Jurkat, Clone E6-1 (cell line): ENCODE measurements around the gene ANKRD44.
A peak's percentile ranks its signal among the peaks of the same experiment; 100 is the strongest.

Source experiments
- DNase-seq: peaks from one replicate; pipeline ENCODE4 v3.0.0-alpha.2; 2011; ENCODE audit warnings: low read depth, low spot score
- H3K4me3 ChIP-seq: 2 replicates; pipeline ENCODE4 v1.5.1; 2011; ENCODE audit warnings: mild to moderate bottlenecking, low read length, control low read depth, moderate library complexity

ANKRD44 gene

DNA sequence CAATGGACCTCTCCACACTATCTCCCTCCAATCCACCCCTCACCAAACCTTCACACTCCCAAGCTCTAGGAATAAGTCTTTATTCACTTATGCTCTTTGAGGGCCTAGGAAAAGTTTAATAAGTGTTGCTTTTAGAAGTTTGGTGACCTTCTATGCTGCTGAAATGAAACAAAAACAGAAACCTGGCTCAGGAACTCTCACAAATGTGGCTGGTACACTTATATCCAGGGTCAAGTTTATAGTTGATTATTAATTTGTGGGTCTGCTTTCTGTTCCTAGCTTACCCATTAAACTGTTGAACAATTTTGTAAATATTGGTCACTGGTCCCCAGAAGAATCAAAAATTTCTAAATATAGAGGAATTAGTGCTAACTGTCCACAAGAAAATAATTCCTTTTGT, 14.2 kb upstream of the ANKRD44 start:
- no peak overlapping the region for H3K4me3 ChIP-seq
- DNase-seq: no peak

DNA sequence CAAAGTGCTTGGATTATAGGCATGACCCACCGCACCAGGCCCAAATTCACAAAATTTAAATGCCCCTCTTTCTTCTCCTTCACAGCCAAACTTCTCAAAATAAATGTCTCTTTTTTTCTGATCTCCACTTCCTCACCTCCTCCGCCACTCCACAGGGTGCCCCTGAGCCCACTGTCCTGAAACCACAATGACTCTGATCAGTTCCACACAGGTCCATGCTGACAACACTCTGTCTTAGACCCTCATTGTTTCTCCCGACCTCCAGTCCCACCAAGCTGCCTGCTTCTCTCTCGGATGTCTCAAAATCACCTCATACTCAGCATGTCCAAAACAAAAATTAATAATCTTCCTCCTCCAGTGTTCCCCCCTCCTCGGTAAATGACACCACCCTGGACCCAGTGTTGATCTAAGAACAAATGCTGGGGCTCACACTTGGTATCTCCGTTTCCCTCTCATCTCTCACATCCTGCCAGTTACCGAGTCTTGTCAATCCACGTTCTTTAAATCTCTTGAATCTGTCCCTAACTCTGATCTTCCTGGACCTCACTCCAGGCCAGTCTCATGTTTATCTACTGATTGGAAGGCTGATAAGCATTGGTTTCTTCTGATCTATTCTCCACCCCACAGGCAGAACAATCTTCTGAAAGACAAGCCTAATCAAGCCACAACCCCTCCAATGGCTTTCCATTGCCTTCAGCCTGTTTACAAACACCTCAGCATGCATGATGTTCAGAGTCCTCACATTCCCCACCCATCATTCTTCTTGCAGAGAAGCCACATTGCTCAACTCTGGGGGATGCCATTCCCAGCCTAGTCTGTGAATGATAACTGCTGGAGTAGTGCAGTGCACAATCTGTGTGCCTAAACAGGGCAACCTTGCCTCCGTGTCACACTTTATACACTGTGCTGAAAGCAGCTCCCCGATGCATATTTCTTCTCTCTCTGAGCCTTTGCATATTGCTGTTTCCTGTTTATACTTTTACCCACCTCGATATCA, 12.4 kb upstream of the ANKRD44 start:
- DNase-seq: no peak
- H3K4me3 ChIP-seq: no peak overlapping the region

- H3K4me3 ChIP-seq: no peak overlapping the region
Measured at GRCh38 chr2:197322143-197322542, 11.6 kb upstream of the ANKRD44 start.

GRCh38 chr2:197315371-197315770, 4.8 kb upstream of the ANKRD44 start:
- H3K4me3 ChIP-seq: no peak overlapping the region
- no peak for DNase-seq

More at GRCh38 chr2:197322143-197322542, 11.6 kb upstream of the ANKRD44 start:
- DNase-seq: no peak

- no peak overlapping the region for H3K4me3 ChIP-seq
- no peak for DNase-seq
Measured at GRCh38 chr2:197312186-197312585, 1.6 kb upstream of the ANKRD44 start.

DNA sequence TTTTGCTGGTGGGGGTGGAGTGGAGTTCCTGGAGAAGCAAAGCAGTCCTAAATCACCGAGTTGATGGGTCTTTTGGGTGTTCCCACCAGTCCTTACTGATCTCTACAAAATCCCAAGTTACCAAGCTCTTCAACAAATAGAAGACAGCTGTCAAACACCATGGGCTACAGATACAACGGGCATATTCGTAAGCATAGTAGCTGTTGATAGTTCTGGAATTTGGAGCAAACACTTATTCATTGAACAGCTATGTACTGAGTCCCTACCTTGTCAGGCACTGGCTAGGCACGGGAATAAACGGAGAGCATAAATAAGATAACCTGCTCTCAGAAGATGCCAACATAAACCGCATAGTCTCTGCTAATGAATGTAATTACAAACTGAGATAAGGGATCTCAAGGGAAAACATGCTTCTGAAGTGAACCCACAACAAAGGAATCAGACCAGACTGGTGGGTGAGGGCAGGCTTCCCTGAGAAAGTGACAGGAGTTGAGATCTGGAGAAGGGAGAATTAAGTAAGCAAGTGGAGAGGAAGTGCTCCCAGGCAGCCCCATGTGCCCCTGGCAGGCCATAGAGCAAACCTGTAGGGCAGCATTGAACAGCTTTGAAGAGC, 947 bp upstream of the ANKRD44 start:
- DNase-seq: peak; percentile 56
- H3K4me3 ChIP-seq: peak overlapping the region; percentile 64

DNA sequence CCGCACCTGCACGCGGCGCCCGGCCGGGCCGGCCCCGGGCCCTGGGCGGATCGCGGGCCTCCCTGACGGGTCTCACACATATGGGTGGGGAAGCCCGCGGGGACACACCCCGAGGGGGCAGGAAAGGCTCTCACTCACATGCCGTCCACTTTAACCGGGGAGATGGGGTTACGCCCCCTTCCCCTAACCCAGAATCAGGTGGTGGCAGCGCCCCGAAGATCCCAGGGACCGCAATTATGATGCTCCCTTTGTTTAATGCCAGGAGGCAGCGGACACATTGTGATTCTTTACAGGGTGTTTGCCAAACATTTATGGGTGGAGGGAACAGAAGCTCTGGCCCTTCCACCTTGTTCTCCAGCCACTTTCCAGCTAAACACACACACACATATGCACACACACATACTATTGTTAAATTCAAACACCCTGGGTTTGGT, 424 bp upstream of the ANKRD44 start:
- DNase-seq: no peak
- H3K4me3 ChIP-seq: peak overlapping the region; percentile 64

DNA sequence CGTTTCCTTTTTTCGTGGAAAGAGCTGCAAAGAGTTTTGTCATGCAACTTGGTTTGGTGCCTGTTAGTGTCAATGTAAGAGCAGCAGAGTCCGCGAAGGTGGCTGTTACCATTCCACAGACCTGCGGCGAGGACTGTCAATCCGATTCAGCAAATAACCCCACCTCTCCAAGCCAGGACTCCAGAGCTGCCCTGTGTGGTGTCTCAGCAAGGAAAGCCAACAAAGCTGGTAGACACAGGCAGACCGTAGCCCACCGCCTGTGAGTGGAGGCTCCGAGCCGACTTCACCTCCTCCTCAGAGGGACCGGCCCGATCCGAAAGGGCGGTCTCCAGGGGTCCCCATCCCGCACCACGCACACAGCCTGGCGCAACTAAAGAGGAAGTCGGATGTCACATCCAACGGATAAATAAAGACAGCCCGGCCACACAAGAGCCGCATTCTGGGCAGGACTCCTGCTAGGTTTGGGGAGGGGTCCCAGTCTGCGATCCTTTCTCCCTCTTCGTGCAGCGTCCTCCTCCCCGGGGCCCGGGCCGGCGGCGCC, 819 bp downstream of the ANKRD44 start:
- H3K4me3 ChIP-seq: peak overlapping the region; percentile 43
- DNase-seq: no peak

GRCh38 chr2:197308996-197309690, 1.4 kb downstream of the ANKRD44 start:
- no peak for DNase-seq
- no peak overlapping the region for H3K4me3 ChIP-seq

GRCh38 chr2:197308585-197308984, 2.0 kb downstream of the ANKRD44 start:
- no peak overlapping the region for H3K4me3 ChIP-seq
- no peak for DNase-seq

- no peak overlapping the region for H3K4me3 ChIP-seq
- no peak for DNase-seq
Measured at GRCh38 chr2:197307933-197308521, 2.6 kb downstream of the ANKRD44 start.

GRCh38 chr2:197307236-197307932, 3.2 kb downstream of the ANKRD44 start:
- H3K4me3 ChIP-seq: no peak overlapping the region
- no peak for DNase-seq

- no peak overlapping the region for H3K4me3 ChIP-seq
Measured at GRCh38 chr2:197306696-197307040, 3.9 kb downstream of the ANKRD44 start.

DNA sequence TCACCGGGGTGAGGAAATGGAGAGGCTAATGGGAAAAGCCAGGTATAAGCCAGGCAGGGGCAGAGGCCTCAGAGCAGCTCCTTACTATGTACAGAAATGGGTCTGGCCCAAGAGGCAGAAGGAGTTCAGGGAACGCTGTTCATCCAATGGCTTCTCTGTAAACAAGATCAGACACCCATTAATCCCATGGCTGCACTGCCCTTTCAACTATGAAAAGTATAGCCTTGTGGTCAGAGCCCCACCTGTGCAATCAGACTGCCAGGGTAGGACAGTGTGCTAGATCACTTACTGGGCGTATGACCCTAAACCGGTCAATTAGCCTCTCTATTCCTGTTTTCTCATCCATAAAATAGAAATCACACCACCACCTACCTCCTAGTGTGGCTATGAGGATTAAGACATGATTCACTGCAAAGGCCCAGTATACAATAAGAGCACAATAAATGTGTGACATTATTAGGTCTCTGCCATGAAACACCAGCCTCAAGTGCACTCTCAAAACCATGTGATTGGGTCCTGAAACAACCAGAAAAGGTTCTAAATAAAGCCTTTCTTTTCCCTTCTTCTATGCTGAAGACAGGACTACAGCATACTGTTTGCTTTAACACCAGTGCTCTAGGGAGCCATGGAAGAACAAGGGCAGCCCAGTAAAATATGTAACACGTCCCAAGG, 4.4 kb downstream of the ANKRD44 start:
- H3K4me3 ChIP-seq: no peak overlapping the region
- DNase-seq: no peak

More at GRCh38 chr2:197306696-197307040, 3.9 kb downstream of the ANKRD44 start:
- DNase-seq: no peak

DNA sequence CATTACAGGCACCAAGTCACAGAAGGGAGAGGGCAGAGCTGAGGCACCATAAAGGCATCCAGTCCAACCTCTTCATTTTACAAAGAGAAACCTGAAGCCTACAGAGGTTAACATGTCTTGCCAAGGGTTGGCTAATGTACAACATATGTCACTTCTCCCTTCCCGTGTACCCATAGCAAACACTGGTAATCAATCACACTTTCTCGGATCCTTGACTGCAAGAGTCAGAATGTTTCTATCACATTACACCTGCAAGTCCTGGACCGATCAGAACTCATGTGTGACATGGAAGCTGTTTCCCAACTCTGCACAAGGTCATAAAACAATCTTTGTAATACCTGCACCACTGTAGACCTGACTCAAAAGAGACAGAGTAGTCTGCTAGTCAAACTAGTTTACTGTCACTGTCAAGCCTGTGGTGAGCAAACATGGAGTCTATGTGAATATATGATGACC, 6.0 kb downstream of the ANKRD44 start:
- no peak overlapping the region for H3K4me3 ChIP-seq
- no peak for DNase-seq

DNA sequence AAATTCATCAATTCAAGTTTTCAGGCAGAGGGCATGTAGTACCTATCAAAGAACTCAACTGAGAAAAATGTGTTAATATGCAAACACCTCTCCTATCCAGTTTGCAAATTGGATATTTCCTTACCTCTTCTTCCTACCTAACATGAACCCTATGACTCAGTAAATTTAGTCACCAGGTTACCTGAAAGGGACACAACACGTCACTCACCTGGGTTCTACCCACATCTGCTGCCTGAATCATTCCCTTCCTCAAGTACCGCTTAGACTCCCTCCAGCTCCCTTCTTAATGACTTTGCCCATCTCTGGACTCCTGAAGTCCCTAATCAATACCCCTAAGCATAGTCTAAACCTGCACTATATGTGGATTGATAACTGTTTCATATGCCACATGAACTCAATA, 10.4 kb downstream of the ANKRD44 start:
- H3K4me3 ChIP-seq: no peak overlapping the region
- DNase-seq: no peak

- DNase-seq: no peak
- H3K4me3 ChIP-seq: no peak overlapping the region
Measured at GRCh38 chr2:197298609-197299008, 12.0 kb downstream of the ANKRD44 start.

DNA sequence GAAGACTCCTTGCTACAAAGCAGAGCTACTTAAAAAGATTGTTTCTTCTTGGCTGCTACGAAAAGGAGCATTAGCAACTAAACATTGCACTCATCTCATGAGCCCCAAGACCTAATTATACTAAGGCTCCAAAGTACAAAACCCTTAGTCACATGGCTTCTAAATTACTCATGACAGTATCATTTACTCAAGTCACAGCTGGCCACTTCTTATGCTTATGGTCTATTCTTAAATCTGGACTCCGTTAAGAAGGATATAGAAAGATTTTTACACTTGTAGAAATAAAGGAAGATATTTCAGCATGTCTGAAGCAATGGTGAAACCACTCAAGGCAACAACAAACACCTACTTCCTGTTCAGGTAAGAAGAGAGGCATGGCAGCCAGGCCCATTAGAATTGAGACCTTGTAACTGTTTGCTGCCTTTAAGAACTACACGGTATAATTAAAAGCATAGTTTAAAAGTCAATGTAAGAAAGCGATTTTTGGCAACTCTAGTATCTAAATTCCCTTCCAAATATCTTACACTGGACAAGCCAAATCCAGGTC, 12.7 kb downstream of the ANKRD44 start:
- no peak for DNase-seq
- H3K4me3 ChIP-seq: no peak overlapping the region
